Skin epidermis (tissue), 12 donors: ENCODE data around the gene MSL1.

Experiments
- H3K27ac ChIP-seq, 21 experiments: fragments of 200-600 bp; sonication (generic) in 11 of 21; one replicate each; pipeline ENCODE4 v1.5.0; 2020; ENCODE audit warnings: mild to moderate bottlenecking in 3 of 21, inconsistent platforms in 2 of 21, moderate library complexity in 2 of 21
- H3K4me3 ChIP-seq, 7 experiments: fragments of 200-600 bp; sonication (generic) in 2 of 7; one replicate each; pipeline ENCODE4 v1.5.0; 2020; ENCODE audit warnings: inconsistent platforms in 2 of 7, mild to moderate bottlenecking in 2 of 7, moderate library complexity in 1 of 7

Gene MSL1

GRCh38 chr17:40159456-40159855 lies 37.7 kb downstream of the MSL1 start:
- Histone ChIP-seq H3K27ac (no peak overlapping the region), H3K4me3 (no peak overlapping the region)

- Histone ChIP-seq H3K27ac (peak overlapping the region in 5 of 21 experiments; percentile 19 to 54 (median 28)), H3K4me3 (no peak overlapping the region)
These were observed 46.0 kb downstream of the MSL1 start for GRCh38 chr17:40167685-40168261.

GRCh38 chr17:40168262-40168832 lies 46.6 kb downstream of the MSL1 start:
- Histone ChIP-seq H3K4me3 (no peak overlapping the region), H3K27ac (peak overlapping the region in 7 of 21 experiments; percentile 19 to 58 (median 28))

- H3K27ac ChIP-seq, result no peak overlapping the region
- no peak overlapping the region for H3K4me3 ChIP-seq
These were observed 48.6 kb downstream of the MSL1 start for GRCh38 chr17:40170325-40170724.

GRCh38 chr17:40171750-40172149 lies 50.0 kb downstream of the MSL1 start:
- H3K27ac ChIP-seq, result no peak overlapping the region
- no peak overlapping the region for H3K4me3 ChIP-seq

- H3K27ac ChIP-seq, result no peak overlapping the region
- H3K4me3 ChIP-seq, result no peak overlapping the region
These were observed 51.5 kb downstream of the MSL1 start for GRCh38 chr17:40173091-40173777.

GRCh38 chr17:40173778-40174135 lies 52.0 kb downstream of the MSL1 start:
- Histone ChIP-seq H3K4me3 (no peak overlapping the region), H3K27ac (no peak overlapping the region)

- Histone ChIP-seq H3K4me3 (no peak overlapping the region), H3K27ac (peak overlapping the region in 1 of 21 experiments; percentile 31)
These were observed 52.7 kb downstream of the MSL1 start for GRCh38 chr17:40174514-40174913.

- Histone ChIP-seq H3K4me3 (no peak overlapping the region), H3K27ac (peak overlapping the region in 18 of 21 experiments; percentile 40 to 94 (median 85))
These were observed 54.4 kb downstream of the MSL1 start for GRCh38 chr17:40175928-40176753.

- Histone ChIP-seq H3K27ac (peak overlapping the region in 19 of 21 experiments; percentile 55 to 94 (median 84)), H3K4me3 (peak overlapping the region in 2 of 7 experiments; percentile 55 to 70)
These were observed 55.0 kb downstream of the MSL1 start for GRCh38 chr17:40176754-40177110.

- peak within 1 kb of the TSS; percentile 44 to 70 (median 55) for H3K4me3 ChIP-seq
- peak within 1 kb of the TSS; percentile 4 to 94 (median 84) for H3K27ac ChIP-seq
These were observed 55.6 kb downstream of the MSL1 start, which contains the start of gene RAPGEFL1 for GRCh38 chr17:40177275-40177874. Gene RAPGEFL1 (plus strand): TSS chr17:40177470. CDS start chr17:40177862, 392 bp downstream.

GRCh38 chr17:40178021-40178601 lies 56.3 kb downstream of the MSL1 start:
- Histone ChIP-seq H3K4me3 (peak overlapping the region; percentile 44 to 70 (median 55)), H3K27ac (peak overlapping the region; percentile 4 to 94 (median 84))

GRCh38 chr17:40178660-40179059 lies 56.9 kb downstream of the MSL1 start:
- peak overlapping the region; percentile 44 to 70 (median 55) for H3K4me3 ChIP-seq
- peak overlapping the region; percentile 4 to 94 (median 84) for H3K27ac ChIP-seq

GRCh38 chr17:40179923-40180659 lies 58.3 kb downstream of the MSL1 start:
- H3K4me3 ChIP-seq, result peak overlapping the region in 3 of 7 experiments; percentile 56 to 70 (median 59)
- peak overlapping the region in 20 of 21 experiments; percentile 56 to 94 (median 84) for H3K27ac ChIP-seq

- peak overlapping the region in 20 of 21 experiments; percentile 50 to 94 (median 82) for H3K27ac ChIP-seq
- H3K4me3 ChIP-seq, result peak overlapping the region in 2 of 7 experiments; percentile 7 to 70
These were observed 58.9 kb downstream of the MSL1 start for GRCh38 chr17:40180694-40181093.

GRCh38 chr17:40181205-40181604 lies 59.4 kb downstream of the MSL1 start:
- peak overlapping the region in 2 of 7 experiments; percentile 2 to 7 for H3K4me3 ChIP-seq
- peak overlapping the region in 12 of 21 experiments; percentile 22 to 94 (median 82) for H3K27ac ChIP-seq

GRCh38 chr17:40182606-40183005 lies 60.8 kb downstream of the MSL1 start:
- Histone ChIP-seq H3K4me3 (no peak overlapping the region), H3K27ac (no peak overlapping the region)
